Stimulated activated CD4-positive, alpha-beta T cell treated with anti-CD3 and anti-CD28 coated beads, TNF-alpha, amount 100 ng/mL, for 4 hours (primary cell): ENCODE measurements around the gene ZKSCAN7.
"Not testable (repeated sequence)": the region's sequence is repeated elsewhere in the genome, so short reads cannot be mapped to it uniquely, and the experiment has no call there.

Experiments
- DNase-seq, 3 experiments: peaks; one replicate each; pipeline ENCODE4 v3.0.0-alpha.2; 2020; ENCODE audit warnings: low read depth in 3 of 3

Gene ZKSCAN7

DNA sequence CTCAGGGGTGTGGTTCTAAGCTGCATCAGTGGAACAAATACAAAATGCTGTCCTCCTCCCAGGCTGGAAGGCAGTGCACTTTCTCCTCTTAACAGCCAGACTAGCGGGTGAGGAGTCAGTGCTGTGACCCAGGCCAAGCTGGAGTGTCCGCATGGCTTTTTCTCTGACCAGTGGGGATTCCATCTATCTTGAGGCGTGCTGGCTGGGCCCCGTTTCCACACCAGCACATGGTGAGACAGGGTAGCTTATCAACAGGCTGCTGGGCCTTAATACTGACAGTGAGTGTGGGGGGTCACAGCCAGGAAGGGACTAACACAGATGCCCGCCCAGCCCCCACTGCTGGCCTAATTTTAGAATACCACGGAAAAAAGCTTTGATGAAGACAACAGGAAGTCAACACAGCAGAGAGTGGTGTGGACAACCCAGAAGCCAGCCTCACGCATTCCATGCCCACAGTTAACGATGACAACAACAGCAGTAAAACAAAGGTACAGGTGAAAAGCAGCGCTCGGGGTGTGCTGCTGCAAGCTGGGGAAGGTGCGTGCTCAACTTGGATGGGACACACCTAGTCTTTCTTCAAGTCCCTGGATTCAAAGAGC, 22.5 kb downstream of the ZKSCAN7 start:
- DNase-seq: not testable (repeated sequence)

DNA sequence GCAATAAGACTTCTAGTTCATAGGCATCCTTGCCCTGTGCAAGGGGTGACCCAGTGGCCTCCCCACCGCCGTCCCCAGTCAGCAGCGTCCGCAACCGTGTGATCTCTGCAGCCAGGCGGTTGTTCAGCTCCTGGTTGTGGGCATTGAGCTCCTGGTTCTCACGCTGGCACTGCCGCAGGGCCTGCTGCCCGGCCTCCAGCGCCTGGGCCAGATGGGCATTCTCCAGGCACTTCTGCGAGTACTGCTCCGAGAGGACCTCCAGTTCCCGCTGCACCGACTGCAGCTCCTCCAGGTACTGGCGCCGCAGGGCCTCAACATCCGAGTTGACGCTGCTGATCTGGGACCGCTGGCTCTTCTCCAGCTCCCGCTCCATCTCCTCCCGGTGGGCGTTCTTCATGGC, 23.3 kb downstream of the ZKSCAN7 start:
- DNase-seq: not testable (repeated sequence)

DNA sequence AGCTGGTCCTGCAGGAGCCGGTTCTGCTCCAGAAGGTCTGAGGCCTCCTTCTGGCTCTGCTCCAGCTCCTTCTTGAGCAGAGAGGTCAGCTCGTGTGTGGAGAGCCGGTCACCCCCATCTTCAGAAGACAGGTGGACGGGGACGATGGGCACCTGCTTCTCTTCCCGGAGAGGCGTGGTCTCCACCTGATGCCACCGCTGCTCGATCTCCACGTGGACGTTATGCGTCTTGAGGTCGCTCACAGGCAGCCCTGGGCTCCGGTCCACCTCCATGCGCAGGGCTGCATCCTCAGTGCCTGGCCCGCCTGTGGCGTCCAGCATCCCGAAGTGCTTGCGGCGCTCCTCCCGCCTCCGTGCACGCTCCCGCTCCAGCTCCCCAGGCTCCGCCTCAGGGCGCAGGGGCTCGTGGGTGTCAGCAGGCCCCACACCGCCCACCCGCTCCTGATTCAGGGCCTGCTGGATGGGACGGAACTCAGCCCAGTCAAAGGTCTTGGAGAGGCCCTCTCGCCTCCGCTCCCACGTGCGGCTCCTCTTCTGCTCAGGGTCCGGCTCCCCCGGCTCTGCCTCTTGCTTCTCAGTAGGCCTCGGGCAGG, 24.0 kb downstream of the ZKSCAN7 start:
- not testable (repeated sequence) for DNase-seq

DNA sequence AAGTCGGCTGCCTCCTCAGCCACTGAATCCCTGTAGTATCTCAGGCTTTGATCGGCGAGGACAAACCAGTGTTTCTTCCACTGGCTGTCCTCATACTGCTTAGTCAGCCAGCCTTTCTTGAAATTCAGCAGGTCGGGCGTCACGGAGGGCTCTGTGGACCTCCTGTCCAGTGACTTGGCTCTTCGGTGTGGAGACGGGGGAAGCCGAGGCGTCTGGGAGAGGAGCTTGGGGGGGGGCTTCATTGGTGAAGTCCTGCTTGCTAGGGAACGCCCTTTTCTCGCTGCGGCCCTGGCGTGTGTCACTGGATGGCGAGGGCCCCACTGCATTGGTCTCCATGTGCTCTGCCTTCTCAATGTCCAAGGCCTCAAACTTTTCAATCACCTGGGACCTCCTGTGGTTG, 24.8 kb downstream of the ZKSCAN7 start:
- not testable (repeated sequence) for DNase-seq

- not testable (repeated sequence) for DNase-seq
These were observed 26.0 kb downstream of the ZKSCAN7 start for GRCh38 chr3:44580971-44581370.

DNA sequence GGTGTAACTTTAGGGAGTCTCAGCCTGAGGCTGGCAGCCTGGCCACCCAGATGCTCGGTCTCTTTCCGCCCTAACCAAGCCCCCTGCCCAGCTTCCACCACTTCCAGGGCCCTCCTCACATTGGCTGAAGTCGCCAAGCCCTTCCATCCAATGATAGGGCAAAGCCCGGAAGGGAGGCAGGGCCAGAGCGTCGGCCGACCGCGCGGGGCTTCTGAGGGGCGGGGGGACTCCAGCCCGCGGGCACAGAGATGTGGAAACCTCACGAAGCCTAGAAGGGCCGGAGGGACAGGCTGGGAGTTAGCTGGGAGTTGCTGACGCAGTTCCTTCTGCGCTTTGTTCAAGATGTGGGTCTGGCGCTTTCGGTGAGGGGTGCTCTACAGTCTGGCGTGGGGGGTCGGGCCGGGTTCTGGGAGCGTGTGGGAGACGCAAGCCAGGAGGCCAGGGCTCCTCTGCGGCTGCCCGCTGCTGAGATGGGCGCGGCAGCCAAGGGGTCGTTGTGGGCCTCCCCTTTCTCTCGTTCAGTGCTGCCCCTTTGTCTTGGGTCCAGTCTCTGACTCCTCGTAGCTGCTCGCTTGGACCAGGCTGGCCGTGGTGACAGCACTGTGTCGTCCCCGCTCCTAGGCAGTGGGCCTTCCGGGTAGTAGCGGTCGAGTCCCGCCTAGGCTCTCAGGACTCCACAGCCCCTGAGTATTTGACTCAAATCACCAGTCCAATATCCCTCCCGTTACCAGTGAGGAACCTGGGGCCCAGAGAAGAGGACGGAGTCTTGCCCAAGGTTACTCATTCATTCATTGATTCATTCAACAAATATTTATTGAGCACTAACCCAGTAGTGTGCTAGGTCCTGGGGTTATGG, 29.9 kb downstream of the ZKSCAN7 start, which contains the start of gene ZNF660:
Gene ZNF660 (plus strand): TSS at position 319 of the 856 bp plus-strand sequence. CDS start 9,230 bp downstream, outside the sequence.
- DNase-seq: no peak

- no peak for DNase-seq
These were observed 41.6 kb downstream of the ZKSCAN7 start for GRCh38 chr3:44596621-44597020.

DNA sequence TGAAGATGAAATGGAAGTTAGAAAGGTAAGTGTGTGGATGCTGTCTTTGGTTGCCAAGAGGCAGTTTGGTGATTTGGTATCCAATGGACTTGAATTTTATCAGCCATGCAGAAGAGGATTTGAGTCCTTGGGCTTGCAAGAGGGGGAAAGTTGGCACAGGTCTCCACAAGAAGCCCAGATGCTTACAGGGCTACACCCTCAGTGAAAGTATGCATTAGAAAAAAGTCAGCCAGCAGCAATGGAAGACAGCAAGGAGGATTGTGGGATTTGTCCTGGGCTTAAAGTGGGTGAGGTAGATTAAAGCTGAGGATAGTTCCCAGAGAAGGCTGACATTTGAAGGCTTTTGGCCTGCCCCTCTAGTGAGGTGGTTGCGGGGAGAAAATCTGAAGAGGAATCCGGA, 46.8 kb downstream of the ZKSCAN7 start:
- DNase-seq: no peak

GRCh38 chr3:44612678-44613077, 57.7 kb downstream of the ZKSCAN7 start:
- DNase-seq: no peak
